Right kidney (tissue), 9 donors: ENCODE data around the gene CLEC4E.
"Not testable (repeated sequence)": the region's sequence is repeated elsewhere in the genome, so short reads cannot be mapped to it uniquely, and the experiment has no call there.

ENCODE experiments used
- DNase-seq: peaks from one replicate; pipeline ENCODE4 v3.0.0-alpha.2; 2016
- long read RNA-seq, 8 donors: transcript quantifications; one replicate each; lab custom pipeline, GENCODE V29; 2026

CLEC4E gene
- long read RNA-seq, donor 1, partial matches to known transcripts, result 0 of 1 reads
- long read RNA-seq, donor 1, other reads (novel, unspliced or antisense), result 0 of 1 reads
- long read RNA-seq, donor 2, result 0 reads
- long read RNA-seq, donor 3, result 0 reads
- long read RNA-seq, donor 4, result 0 reads
- long read RNA-seq, donor 5, result 0 reads
- long read RNA-seq, donor 6, result 0 reads
- long read RNA-seq, donor 7, result 0 reads
- long read RNA-seq, donor 8, result 0 reads

- not testable (repeated sequence) for DNase-seq
Measured at GRCh38 chr12:8540831-8541230, at the start of gene CLEC4E. TSS of gene CLEC4E (minus strand) at chr12:8540905. CDS start at chr12:8540797, 108 bp downstream.

- no peak for DNase-seq
Measured at GRCh38 chr12:8589679-8590078, 49.0 kb upstream of the CLEC4E start.

- DNase-seq, result not testable (repeated sequence)
Measured at GRCh38 chr12:8584478-8584877, 43.8 kb upstream of the CLEC4E start.

- DNase-seq, result no peak
Measured at GRCh38 chr12:8584004-8584403, 43.3 kb upstream of the CLEC4E start.

- no peak for DNase-seq
Measured at GRCh38 chr12:8581098-8581784, 40.5 kb upstream of the CLEC4E start.

GRCh38 chr12:8577879-8578278 is 37.2 kb upstream of the CLEC4E start:
- DNase-seq, result no peak

GRCh38 chr12:8572507-8572906 is 31.8 kb upstream of the CLEC4E start:
- no peak for DNase-seq

GRCh38 chr12:8566525-8566924 is 25.8 kb upstream of the CLEC4E start:
- no peak for DNase-seq

GRCh38 chr12:8566052-8566451 is 25.3 kb upstream of the CLEC4E start:
- DNase-seq, result not testable (repeated sequence)

GRCh38 chr12:8564656-8565055 is 24.0 kb upstream of the CLEC4E start:
- DNase-seq, result no peak

- DNase-seq, result no peak
Measured at GRCh38 chr12:8563356-8563755, 22.7 kb upstream of the CLEC4E start.

GRCh38 chr12:8562310-8562709 is 21.6 kb upstream of the CLEC4E start:
- no peak for DNase-seq

- DNase-seq, result no peak
Measured at GRCh38 chr12:8561011-8561410, 20.3 kb upstream of the CLEC4E start.

- DNase-seq, result no peak
Measured at GRCh38 chr12:8559676-8560075, 19.0 kb upstream of the CLEC4E start.

- no peak for DNase-seq
Measured at GRCh38 chr12:8556531-8557097, 15.9 kb upstream of the CLEC4E start.

GRCh38 chr12:8554451-8555195 is 13.9 kb upstream of the CLEC4E start:
- DNase-seq, result no peak

- DNase-seq, result no peak
Measured at GRCh38 chr12:8553088-8553627, 12.5 kb upstream of the CLEC4E start.

GRCh38 chr12:8549381-8549780 is 8.7 kb upstream of the CLEC4E start:
- no peak for DNase-seq

- no peak for DNase-seq
Measured at GRCh38 chr12:8548192-8548591, 7.5 kb upstream of the CLEC4E start.

- no peak for DNase-seq
Measured at GRCh38 chr12:8547645-8548044, 6.9 kb upstream of the CLEC4E start.

GRCh38 chr12:8546591-8546990 is 5.9 kb upstream of the CLEC4E start:
- DNase-seq, result no peak

- DNase-seq, result peak; percentile 46
Measured at GRCh38 chr12:8544295-8544694, 3.6 kb upstream of the CLEC4E start.

GRCh38 chr12:8541562-8541961 is 857 bp upstream of the CLEC4E start:
- DNase-seq, result no peak
